IPS DF 4.7 (cell line): ENCODE results near the gene SEMA4D.
A peak's percentile ranks its signal among the peaks of the same experiment; 100 is the strongest.

Experiments
- DNase-seq: peaks from one replicate; pipeline ENCODE4 v3.0.0-alpha.2; 2013; ENCODE audit warnings: low spot score; ENCODE audit errors: extremely low read depth

The SEMA4D gene

DNA sequence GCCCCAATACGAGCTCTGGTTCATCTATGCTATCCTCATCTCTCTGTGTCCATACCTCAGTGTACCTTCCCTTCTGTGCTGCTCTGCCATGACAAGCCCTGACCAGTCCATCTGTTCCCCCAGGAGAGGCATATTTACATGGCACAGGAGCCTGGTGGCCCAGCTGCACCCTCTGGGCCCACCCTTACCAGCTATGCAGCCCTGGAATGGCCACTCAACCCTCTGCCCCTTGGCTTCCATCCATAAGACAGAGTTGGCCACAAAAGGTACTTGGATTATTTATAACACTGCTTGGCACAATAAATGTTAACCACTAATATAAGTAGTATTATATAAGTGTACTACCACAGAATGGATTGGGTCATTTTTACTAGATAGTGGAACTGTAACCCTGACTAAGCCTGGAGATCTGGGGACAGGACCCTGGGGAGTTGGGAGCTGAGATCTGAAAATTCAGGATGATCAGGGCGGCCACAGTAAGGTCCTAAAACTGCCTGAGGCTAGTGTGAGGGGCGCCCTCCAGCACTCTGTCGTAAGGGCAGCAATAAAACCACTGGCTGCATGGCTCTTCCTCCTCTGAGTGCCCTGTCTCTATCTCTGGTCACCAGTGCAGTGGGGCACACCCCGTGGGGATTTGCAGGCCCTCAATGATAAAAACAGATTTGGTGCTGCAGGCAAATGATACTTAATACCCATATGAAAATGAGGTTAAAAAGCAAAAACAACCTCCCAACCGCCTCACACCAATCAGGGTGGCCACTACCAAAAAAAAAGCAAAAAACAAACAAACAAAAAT lies 65.8 kb downstream of the SEMA4D start:
- no peak for DNase-seq

DNA sequence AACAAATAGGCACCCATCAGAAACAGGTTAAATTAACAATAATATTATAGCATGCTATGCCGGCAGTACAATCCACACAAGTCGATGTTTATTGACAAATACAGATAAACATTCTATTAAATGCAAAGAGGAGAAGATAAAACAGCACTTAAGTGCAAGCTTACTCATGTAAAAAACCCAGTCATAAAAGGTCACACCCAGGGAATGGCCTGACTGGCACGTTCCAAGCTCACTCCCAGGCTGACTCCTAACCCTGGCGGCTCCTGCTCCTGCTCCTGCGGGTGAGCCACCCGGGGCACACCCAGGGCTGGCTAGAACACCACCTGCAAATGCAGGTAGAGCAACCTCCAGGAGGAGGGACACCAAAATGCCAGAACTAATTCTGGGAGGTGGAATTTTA lies 66.9 kb downstream of the SEMA4D start:
- DNase-seq = no peak

DNA sequence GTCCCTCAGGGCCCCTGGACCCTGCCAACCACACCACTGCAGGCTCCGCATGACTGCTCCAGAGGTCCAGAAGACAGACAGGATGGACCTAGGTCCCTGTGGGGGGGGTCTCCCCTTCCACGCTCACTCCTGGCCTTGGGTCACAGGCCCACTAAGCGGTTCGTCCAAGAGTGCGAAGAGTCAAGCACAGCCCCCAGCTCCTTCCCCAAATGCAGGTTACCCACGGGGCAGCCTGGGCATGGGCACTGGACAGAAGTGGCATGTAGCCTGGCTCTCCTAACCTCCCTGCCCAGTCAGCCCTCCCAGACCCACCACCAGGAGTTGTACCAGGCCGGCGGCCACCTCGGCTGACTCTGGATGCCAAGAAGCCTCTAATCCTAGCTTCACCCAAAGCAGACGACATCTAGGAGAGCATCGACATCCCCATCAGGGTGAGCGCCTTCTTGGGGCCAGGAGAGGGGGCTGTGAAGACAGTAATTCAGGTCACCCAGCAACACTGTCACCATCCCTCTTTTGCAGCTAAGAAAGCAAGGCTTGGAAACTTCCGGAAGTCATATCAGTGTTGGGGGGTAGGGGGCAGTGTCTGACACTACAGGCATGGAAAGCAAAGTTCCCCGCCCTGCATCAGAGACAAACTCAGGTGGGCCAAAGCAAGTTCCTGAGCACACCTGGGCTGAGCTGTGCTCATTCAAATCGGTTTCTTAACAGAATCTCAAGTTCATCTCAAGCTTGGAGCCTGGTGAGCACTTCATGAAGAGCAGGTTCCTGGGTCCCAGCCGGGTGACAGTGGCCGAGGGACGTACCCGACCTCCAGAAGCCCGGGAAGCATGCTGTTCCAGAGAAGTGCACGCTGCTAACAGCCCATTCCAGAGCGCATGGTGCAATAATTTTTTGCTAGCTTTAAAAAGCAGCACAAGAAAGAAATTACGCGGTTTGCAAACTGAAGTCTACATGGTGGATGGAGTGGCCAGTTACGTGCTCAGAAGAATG lies 68.7 kb downstream of the SEMA4D start:
- peak; percentile 68 for DNase-seq

DNA sequence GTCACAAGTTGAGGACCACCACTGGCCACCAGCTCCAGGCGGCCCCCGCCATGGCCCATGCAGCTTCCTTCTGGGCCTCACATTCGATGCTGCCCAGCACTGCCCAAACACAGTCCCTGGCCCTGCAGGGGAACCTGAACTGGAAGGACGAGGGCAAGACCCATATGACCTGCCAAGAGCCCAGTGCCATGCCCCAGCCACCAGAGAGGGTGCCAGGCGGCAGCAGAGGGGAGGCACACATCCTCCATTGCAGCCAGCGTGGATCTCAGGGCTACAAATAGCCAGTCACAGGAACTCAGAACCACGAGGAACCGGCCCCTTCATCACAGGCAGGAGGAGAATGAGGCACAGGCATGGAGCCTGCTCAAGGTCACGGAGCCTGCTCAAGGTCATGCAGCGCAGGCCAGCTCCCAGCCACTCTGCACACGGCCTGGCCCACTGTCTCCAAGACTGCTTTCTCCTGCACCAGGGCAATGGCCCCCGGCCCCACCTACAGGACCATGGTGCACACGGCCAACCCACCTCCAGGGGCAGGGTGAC lies 69.6 kb downstream of the SEMA4D start:
- DNase-seq = no peak

DNA sequence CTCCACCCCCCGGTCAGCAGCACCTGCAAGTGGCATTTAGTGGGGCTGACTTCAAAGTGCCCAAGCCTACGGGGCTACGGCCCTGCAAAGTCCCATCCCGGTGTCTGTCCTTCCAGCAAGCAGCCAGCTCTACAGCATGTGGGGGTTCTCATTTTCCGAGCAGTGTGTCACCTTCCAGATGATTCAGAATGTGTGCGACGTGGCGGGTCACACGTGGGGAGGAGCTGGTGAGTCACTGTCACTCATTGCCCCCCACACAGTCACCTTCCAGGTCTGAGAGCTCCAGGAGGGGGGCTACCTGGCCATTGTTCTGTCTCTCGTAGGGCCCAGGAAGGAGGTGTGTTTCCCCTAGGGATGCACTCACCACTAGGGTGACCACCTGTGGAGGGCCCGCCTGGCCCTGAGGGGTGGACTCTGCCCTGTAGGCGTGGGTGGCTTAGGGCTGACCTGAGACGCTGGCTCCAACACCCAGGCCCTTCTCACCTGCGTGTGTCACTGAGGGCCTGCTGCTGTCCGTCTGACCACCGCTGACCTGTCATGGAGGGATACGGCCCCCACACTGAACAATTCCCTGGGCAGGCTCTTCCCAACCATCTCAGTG lies 70.2 kb downstream of the SEMA4D start:
- DNase-seq = no peak

DNA sequence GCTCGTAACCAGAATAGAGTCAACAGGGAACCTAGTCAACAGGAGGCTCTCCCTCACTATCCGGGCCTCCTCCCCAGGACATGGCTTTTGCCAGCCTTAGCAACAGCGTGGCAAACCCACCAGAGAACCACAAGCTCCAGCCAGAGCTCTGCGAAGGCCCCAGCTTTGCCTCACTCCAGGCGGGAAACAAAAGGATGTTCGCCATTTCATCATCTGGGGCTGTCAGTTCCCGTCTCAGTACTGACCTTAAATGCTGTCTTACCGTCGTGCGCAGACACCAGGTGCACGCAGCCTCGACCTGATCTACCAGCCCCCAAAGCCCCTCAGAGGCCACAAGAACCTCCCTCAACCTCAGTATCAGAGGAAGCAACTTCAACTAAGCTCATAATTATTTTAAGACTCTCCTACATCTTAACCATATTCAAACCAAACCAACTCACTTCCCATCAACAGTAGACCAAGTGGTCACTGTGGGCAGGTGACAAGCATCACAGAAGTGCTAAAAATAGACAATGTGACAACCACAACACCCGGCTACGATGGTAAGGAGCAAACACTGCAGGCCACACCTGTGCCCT lies 71.4 kb downstream of the SEMA4D start:
- DNase-seq = no peak

DNA sequence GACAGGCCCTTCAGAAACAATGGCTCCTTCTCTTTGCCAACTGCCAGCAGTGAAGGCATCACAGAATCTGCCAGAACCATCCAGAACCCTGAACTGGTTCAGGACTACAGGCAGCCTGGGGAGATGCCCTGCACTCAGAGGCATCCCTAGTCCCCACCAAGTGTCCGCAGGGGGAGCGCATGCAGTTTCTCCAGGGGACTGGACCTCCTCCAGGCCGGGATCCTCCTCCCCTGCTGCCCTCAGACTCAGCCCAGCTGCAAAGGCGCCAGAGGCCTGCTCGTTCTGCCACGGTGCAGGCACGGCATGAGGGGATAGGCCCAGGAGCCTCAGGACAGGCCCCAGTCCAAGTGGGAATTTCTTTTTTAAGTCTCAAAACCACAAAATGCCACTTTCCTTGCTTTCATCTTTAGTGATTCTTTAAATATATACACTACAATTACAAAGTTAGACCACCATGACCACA lies 72.0 kb downstream of the SEMA4D start:
- DNase-seq = no peak

DNA sequence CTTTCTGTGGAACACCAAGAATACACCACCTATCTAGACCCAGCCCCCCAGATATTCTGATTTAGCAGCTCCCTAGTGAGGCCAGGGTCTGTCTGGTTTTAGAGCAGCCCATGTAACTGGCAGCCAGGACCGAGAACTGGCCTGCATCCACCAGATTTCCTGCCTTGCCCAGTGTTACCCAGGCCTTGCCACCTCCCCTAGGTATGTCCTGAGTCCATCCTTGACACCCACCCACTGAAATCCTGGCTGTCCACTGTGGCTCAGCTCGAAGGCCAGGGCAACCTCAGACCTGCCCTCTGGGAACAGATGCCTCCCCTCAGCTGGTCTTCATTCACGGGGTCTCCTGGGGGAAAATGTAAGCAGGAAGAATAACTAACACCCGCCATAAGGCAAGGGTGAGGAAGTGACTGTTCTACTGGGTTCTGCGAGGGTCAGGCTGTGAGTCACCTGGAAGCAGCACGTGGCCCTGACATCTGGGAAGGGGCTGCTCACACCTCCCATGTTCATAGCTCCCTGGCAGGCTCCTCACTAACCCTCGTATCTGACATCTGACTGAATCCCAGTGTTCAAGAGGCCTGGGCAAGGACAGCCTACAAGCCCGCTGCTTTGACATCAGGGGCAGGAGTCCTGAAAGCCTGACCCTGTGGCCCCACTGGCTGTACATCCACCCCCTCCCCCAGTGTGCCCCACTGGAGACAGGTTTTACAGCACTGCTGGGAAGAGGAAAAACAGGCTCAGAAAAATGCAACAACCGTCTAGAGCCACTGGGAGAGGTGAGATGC lies 72.7 kb downstream of the SEMA4D start:
- DNase-seq = no peak

DNA sequence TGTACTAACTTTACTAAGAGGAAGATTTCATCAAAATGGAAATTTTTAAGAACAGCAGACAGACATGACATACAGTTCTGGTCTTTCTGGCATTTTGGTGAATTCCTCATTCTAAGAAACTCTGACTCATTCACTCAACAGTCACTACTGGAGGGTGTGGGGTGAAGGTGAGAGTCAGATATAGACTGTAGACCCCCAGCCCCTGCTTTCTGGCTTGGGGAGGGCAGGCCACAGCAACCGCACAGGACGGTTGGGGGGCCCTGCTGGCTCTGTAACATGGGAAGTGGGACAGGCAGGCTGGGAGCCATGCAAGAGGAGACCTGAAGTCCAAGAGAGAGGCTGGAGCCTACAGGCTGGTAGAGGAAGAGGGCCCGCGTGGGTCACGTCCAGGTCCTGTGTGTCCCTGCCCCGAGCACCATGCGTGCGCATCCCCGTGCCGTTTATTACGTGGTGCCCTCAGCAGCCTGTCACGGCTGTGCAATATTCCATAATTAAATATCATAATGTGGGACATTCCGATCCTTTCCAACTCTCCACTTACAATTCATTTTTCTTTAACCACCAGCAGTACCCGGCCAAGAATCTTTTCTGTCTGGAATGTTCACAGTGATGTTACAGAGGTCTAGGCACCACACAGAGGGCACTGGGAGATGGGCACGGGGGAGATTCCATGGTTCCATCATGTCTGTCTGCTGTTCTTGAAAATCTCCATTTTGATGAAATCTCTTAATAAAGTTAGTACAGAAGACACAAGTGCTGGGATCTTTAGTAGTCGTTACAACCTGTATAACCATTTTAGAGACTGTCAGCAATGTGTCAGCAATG lies 75.5 kb downstream of the SEMA4D start:
- DNase-seq = no peak

DNA sequence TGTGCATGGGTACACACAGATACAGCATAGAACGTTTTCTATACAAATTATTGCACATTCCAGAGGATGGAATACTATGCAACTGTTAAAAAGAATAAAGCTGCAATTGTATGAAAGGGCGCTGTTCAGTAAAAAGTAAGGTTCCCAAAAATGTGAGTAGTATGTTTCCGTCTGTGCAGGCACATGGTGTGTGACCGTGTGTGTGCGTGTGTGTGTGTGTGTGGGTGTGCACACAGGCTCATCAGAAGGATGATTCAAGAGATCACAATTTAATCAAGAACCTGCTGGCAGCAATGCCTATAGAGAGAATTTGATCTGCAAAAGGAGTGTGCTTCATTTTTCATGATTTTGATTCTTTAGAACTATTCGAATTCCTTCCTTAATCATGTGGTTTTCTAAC lies 76.3 kb downstream of the SEMA4D start:
- DNase-seq = no peak

DNA sequence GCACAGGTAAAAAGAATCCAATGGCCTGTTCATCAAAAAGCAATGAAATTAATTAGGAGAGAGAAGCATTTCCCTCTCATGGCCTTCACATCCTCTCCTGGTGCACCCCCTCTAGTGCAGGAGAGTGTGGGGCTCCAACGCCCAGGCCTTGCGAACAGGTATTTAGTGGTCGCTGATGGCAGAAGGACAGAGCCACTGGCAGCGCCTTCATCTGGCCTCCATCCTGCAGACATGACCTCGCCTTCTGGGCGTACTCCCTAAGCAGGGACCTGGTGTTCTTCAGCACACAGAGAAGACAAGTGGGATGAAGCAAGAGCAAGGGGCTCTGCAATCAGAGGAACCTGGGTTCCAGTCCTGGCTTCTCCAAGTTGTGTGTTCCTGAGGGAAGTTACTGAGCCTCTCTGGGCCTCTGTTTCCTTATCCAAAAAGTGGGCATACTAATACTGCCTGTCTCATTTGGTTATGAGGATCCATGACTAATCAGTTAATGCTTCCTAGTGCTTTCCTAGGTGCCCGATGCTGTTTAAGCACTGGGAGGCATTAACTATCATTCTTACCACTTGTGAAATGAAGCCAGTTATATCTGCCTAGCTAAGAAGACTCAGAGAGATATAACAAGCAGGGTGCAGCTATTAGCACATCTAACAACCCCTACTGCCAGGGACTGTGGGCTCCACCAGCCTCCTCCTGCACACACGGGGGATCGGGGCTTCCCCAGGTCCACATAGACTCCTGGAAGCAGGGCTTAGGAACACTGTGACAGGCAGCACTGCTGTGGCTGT lies 77.3 kb downstream of the SEMA4D start:
- DNase-seq = no peak

DNA sequence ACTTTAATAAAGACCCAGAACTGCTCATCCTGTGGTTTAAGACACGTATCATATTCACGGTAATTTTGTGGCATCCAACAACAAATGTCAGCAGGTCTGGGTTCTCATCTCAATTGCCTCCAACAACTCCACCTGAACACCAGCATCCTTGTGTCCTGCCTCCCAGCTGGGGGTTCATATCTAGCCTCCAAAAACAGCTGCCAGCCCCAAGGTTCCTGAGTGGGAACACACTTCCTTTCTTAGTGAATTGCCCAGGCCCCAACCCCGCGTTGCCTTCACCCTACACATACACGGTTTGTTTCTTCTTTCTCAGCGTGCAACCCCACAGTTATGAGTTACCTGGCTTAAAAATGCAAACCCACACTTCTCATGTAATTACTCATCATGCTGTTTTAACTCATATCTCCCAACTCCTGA lies 77.9 kb downstream of the SEMA4D start:
- DNase-seq = no peak

DNA sequence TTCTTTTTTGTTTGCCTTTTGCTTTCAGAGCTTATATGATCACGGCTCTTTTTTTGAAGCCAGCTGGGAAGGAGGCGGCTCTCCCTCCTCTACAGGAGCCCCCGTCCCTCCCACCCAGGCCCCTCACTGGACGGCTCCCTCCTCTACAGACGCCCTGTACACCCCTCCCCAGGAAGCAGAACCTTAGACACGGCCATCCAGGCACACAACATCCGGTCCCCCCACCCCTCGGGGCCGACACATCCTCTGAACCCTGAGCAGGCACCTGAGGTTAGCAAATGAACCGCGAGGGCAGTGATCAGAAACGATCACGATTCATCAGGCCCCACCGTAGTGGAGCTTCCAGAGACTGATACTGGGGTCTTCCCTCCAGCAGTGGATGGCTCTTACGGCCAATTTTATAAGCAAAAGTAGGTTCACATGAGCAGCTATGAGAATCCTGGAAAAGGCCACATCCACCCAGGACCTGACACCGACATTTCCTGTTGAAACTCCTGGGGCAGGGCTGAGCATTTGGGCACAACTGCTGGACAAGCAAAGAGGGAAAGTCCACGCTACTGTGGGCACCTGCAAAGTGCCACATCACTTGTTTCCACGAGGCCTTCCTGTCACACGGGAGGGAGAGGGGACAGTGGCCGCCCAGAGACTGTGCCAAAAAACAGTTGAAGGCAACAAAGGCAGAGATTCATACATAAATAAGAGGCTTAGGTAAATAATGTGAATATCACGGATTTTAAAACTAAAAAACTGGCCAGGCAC lies 78.9 kb downstream of the SEMA4D start:
- DNase-seq = no peak

DNA sequence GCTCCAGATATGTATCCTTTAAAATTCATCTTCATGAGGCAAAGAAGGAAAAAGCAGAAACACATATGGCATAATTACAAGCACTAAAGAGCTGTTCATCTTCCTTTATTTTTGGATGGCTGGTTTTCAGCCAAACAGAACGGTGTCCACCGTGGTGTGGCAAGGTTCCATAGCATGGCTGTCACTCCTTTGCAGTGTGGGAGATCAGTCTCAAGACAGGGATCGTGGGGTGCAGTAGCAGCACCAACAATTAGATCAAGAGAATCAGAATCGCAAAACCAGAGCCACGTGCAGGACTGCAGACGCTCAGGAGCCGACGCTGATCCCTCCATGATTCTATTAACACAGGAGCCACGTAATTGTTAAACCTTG lies 79.5 kb downstream of the SEMA4D start:
- no peak for DNase-seq

DNA sequence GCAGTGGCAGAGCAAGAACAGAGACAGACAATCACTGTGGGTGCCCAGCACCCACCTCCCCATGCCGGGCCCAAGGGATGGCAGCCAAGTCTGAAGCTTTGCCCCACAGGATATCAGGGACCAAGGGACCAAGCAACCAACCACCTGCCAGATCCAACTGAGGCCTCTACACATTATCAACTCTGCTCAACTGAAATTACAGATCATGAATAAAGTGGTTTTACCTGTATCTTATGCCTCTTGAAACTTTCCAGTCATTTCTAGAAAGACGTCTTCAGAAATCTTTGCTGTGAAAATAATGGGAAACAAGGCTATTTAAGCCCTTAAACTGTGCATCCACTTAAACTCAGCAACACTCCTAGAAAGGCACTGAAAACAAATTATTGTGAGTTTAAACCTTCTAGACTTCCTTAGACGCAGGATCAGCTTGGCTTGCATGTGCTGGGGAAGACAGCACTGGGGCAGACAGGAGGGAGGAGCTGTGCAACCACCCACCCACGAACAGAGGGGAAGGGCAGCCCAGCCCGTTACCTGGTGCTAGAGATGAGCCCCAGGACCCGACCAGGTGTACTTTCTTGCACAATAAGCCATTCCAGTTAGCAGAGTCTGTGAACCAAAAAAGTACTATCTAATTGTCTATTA lies 80.0 kb downstream of the SEMA4D start:
- no peak for DNase-seq

DNA sequence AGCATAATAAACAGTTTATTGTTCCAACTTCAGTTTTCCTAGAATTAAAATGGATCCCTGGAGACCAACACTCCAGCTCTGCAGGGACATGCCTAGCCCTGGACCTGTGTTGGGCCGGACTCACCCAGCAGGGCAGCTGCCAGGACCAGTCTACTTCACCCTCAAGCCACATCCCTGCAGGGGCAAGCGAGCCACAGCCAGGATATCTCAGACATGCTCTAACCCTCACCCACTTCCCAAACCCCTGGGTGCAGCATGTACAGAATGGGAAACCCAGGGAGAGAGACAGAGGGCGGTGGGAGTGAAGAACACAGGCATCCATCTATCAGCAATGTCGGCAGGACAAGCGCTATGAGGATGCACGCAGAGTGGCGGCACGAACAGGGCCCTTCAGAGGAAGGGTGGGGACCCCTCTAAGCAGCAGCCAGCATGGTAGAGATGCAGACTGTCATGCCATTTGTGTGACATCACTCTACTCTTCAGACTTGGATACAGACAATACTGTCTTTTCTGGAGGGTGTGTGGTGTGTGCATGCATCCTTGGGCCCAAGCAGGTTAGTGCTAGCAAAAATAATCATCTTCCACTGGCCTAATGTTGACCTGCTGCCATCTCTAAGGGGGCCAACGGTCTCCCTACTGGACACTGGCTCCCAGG lies 83.1 kb downstream of the SEMA4D start:
- no peak for DNase-seq
